ENCODE measurements around the gene MAPKAP1. TPM values are rescaled to one million over a fixed set of nuclear protein-coding genes. Genes with fewer than 3 reads are reported as not detected.

Gene MAPKAP1
- total and polyA plus RNA-seq, 2 experiments from 2014 or later: 68.4 to 98.5 TPM

DNA sequence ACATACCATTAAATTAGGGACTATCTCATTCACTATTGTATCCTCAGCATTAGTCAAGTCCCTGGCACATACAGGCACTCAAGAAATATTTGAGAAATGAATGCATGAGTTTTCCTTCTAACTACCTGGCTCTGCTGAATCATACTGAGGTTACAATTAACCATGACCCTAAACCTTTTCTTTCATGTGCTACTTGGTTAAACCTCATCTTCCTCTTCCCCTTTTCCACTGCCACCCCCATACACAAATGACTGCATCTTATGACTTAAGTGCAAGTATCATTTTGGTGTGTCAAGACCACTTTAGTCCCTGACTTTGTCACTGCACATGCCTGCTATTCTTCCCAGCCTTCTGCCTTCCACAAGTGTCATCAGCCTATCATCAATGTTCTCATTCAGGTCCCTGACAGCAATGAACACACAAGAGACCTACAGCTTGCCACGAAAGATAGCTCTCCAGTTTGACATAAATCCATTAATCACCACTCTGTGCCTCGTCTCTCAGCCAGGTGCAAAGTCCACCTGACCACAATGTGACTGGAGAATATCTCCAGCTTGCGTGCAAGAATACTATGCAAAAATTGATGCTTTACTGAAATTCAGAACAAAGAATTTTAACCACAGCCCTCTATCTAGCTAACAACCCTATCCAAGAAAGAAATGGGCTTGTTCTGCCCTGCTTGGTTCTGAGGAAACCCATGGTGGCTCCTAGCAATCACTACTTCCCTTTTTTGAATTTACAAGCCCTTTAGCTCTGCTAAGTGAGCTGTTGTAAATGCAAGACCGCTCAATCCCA, 74.5 kb downstream of the MAPKAP1 start:
- Mint-ChIP-seq H3K27me3 (ENCODE audit: insufficient read depth, low read depth, poor library complexity) (peaks cover 4% of the 10 kb centered on the region), H3K9me3 (no peaks in the 10 kb centered on the region), H3K27ac (peak overlapping the region; percentile 15), H3K4me3 (no peak overlapping the region), H3K36me3 (ENCODE audit: low read depth) (peaks cover 5% of the 10 kb centered on the region; the same call in 2 of the 3 replicates), H3K4me1 (peaks cover 40% of the 10 kb centered on the region)
- Histone ChIP-seq H3K27me3 (ENCODE audit: insufficient read depth) (no peaks in the 10 kb centered on the region), H3F3A (replicated peaks; ENCODE audit: low read depth) (0 out of 2 replicates have a peak, but pooled peaks cover 4% of the 10 kb centered on the region), H3K27ac (ENCODE audit: low read depth) (peak overlapping the region; percentile 64; the same call in 1 of the 2 replicates), H2AFZ (no peak overlapping the region), H3K4me1 (ENCODE audit: insufficient read depth) (peaks cover 48% of the 10 kb centered on the region), H3K79me2 (replicated peaks; ENCODE audit: insufficient read depth) (peaks cover 96% of the 10 kb centered on the region), H4K20me1 (replicated peaks; ENCODE audit: insufficient read depth) (peaks cover 14% of the 10 kb centered on the region), H3K4me2 (no peak overlapping the region), H3K4me3 (no peak overlapping the region), H3K9me2 (ENCODE audit: insufficient read depth) (no peaks in the 10 kb centered on the region), H3K36me3 (ENCODE audit: insufficient read depth) (no peaks in the 10 kb centered on the region)
- DNase-seq (ENCODE audit: low spot score): no peak
- TF ChIP-seq JUNB (IDR thresholded peaks at IDR 0.05; ENCODE audit: unreplicated experiment) (no peak), POLR2AphosphoS5 (IDR thresholded peaks at IDR 0.05; ENCODE audit: low read depth) (no peak), NANOG (IDR thresholded peaks at IDR 0.05; ENCODE audit: borderline replicate concordance) (no peak), ZNF114 (CRISPR knock-in tag; IDR thresholded peaks at IDR 0.05) (no peak)
- TF ChIP-seq, protein P1, sequence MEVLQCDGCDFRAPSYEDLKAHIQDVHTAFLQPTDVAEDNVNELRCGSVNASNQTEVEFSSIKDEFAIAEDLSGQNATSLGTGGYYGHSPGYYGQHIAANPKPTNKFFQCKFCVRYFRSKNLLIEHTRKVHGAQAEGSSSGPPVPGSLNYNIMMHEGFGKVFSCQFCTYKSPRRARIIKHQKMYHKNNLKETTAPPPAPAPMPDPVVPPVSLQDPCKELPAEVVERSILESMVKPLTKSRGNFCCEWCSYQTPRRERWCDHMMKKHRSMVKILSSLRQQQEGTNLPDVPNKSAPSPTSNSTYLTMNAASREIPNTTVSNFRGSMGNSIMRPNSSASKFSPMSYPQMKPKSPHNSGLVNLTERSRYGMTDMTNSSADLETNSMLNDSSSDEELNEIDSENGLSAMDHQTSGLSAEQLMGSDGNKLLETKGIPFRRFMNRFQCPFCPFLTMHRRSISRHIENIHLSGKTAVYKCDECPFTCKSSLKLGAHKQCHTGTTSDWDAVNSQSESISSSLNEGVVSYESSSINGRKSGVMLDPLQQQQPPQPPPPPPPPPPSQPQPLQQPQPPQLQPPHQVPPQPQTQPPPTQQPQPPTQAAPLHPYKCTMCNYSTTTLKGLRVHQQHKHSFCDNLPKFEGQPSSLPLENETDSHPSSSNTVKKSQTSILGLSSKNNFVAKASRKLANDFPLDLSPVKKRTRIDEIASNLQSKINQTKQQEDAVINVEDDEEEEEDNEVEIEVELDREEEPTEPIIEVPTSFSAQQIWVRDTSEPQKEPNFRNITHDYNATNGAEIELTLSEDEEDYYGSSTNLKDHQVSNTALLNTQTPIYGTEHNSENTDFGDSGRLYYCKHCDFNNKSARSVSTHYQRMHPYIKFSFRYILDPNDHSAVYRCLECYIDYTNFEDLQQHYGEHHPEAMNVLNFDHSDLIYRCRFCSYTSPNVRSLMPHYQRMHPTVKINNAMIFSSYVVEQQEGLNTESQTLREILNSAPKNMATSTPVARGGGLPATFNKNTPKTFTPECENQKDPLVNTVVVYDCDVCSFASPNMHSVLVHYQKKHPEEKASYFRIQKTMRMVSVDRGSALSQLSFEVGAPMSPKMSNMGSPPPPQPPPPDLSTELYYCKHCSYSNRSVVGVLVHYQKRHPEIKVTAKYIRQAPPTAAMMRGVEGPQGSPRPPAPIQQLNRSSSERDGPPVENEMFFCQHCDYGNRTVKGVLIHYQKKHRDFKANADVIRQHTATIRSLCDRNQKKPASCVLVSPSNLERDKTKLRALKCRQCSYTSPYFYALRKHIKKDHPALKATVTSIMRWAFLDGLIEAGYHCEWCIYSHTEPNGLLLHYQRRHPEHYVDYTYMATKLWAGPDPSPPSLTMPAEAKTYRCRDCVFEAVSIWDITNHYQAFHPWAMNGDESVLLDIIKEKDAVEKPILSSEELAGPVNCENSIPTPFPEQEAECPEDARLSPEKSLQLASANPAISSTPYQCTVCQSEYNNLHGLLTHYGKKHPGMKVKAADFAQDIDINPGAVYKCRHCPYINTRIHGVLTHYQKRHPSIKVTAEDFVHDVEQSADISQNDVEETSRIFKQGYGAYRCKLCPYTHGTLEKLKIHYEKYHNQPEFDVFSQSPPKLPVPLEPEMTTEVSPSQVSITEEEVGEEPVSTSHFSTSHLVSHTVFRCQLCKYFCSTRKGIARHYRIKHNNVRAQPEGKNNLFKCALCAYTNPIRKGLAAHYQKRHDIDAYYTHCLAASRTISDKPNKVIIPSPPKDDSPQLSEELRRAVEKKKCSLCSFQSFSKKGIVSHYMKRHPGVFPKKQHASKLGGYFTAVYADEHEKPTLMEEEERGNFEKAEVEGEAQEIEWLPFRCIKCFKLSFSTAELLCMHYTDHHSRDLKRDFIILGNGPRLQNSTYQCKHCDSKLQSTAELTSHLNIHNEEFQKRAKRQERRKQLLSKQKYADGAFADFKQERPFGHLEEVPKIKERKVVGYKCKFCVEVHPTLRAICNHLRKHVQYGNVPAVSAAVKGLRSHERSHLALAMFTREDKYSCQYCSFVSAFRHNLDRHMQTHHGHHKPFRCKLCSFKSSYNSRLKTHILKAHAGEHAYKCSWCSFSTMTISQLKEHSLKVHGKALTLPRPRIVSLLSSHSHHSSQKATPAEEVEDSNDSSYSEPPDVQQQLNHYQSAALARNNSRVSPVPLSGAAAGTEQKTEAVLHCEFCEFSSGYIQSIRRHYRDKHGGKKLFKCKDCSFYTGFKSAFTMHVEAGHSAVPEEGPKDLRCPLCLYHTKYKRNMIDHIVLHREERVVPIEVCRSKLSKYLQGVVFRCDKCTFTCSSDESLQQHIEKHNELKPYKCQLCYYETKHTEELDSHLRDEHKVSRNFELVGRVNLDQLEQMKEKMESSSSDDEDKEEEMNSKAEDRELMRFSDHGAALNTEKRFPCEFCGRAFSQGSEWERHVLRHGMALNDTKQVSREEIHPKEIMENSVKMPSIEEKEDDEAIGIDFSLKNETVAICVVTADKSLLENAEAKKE (CRISPR knock-in tag; IDR thresholded peaks at IDR 0.05): no peak
- TF ChIP-seq, protein P2, sequence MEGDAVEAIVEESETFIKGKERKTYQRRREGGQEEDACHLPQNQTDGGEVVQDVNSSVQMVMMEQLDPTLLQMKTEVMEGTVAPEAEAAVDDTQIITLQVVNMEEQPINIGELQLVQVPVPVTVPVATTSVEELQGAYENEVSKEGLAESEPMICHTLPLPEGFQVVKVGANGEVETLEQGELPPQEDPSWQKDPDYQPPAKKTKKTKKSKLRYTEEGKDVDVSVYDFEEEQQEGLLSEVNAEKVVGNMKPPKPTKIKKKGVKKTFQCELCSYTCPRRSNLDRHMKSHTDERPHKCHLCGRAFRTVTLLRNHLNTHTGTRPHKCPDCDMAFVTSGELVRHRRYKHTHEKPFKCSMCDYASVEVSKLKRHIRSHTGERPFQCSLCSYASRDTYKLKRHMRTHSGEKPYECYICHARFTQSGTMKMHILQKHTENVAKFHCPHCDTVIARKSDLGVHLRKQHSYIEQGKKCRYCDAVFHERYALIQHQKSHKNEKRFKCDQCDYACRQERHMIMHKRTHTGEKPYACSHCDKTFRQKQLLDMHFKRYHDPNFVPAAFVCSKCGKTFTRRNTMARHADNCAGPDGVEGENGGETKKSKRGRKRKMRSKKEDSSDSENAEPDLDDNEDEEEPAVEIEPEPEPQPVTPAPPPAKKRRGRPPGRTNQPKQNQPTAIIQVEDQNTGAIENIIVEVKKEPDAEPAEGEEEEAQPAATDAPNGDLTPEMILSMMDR (conservative IDR thresholded peaks at IDR 0.05; ENCODE audit: low read depth in 2 of 2): no peak
- ATAC-seq: no peak

Measured in GM23338 (cell line).